K562 (cell line): ENCODE data around the gene IL5. TPM values are rescaled to one million over a fixed set of nuclear protein-coding genes. Genes with fewer than 3 reads are reported as not detected.
A peak's percentile ranks its signal among the peaks of the same experiment; 100 is the strongest.

Source experiments
- ARID4B ChIP-seq: sonication (generic); formaldehyde crosslinking; IDR thresholded peaks from 2 replicates; pipeline ENCODE4 v1.8.0; 2022; ENCODE audit warnings: mild to moderate bottlenecking, missing genetic modification reagents
- ARNT ChIP-seq, 2 experiments: fragments of 450-650 bp; IDR thresholded peaks; 2 replicates each; pipeline ENCODE4 v1.6.1; 2016; ENCODE audit warnings: mild to moderate bottlenecking in 1 of 2
- BCLAF1 ChIP-seq, 2 experiments: fragments of 450-650 bp in 1 of 2; IDR thresholded peaks; 2 replicates each; pipeline ENCODE4 v1.6.1; 2011 to 2017; ENCODE audit warnings: low read depth in 2 of 2, antibody characterized with exemption in 1 of 2, borderline replicate concordance in 1 of 2, low read length in 1 of 2, mild to moderate bottlenecking in 1 of 2, mixed read lengths in 1 of 2; ENCODE audit not compliant: control insufficient read depth in 1 of 2
- FOXK2 ChIP-seq, 2 experiments: fragments of 450-650 bp; IDR thresholded peaks in 1 of 2; conservative IDR thresholded peaks in 1 of 2; 2 replicates each; pipeline ENCODE4 v1.6.1; 2016; ENCODE audit warnings: low read depth in 2 of 2, mild to moderate bottlenecking in 1 of 2
- RAD21 ChIP-seq, 2 experiments: fragments of 250-450 bp in 1 of 2; fragments of 450-650 bp in 1 of 2; sonication (Bioruptor Pico) in 1 of 2; formaldehyde crosslinking in 1 of 2; IDR thresholded peaks in 1 of 2; conservative IDR thresholded peaks in 1 of 2; 2 replicates each; pipeline versions ENCODE4 v1.4.0 to v1.8.0; 2020 to 2022; ENCODE audit warnings: mild to moderate bottlenecking in 2 of 2, moderate library complexity in 1 of 2
- SRSF9 ChIP-seq: fragments of 200-400 bp; formaldehyde crosslinking; IDR thresholded peaks from 2 replicates; pipeline ENCODE4 v1.6.1; 2017; ENCODE audit warnings: low read depth, low read length, borderline replicate concordance
- STAG1 ChIP-seq: sonication (generic); formaldehyde crosslinking; IDR thresholded peaks from 2 replicates; pipeline ENCODE4 v1.5.0; 2020; ENCODE audit warnings: missing genetic modification reagents, borderline replicate concordance
- YY1 ChIP-seq, 3 experiments: IDR thresholded peaks; 2 replicates each; pipeline ENCODE4 v1.6.1; 2011; ENCODE audit warnings: low read length in 2 of 3, mild to moderate bottlenecking in 2 of 3, moderate library complexity in 2 of 3, borderline replicate concordance in 1 of 3, control low read depth in 1 of 3, low read depth in 1 of 3; ENCODE audit not compliant: insufficient read depth in 3 of 3, insufficient replicate concordance in 2 of 3, control insufficient read depth in 1 of 3, insufficient read length in 1 of 3; ENCODE audit errors: extremely low read depth in 1 of 3
- ZNF124 ChIP-seq: sonication (generic); formaldehyde crosslinking; IDR thresholded peaks from 2 replicates; pipeline ENCODE4 v1.8.1; 2022; ENCODE audit warnings: missing genetic modification reagents
- ZNF592 ChIP-seq: fragments of 450-650 bp; IDR thresholded peaks from 2 replicates; pipeline ENCODE4 v1.6.1; 2017; ENCODE audit warnings: antibody characterized with exemption, mild to moderate bottlenecking
- polyA plus RNA-seq, 8 experiments: library from polyadenylated mRNA; depleted of rRNA in 4 of 8; stranded (reverse) in 5 of 8; unstranded in 3 of 8; fragments of >200 nt; fragmentation: Nextera tagmentation in 2 of 8; fragmentation: Illumina TruSeq in 1 of 8; extraction: Ambion mirVana in 2 of 8; extraction: Trizol in 1 of 8; gene quantifications; 2 replicates each; pipeline versions ENCODE4 v1.2.1 to v1.2.3, GENCODE V29; 2011 to 2014; ENCODE audit warnings: inconsistent platforms in 1 of 8, missing spikeins in 1 of 8
- total RNA-seq, 7 experiments: library from RNA; depleted of rRNA in 6 of 7; stranded (reverse); fragments of >200 nt in 6 of 7; fragmentation: Illumina TruSeq in 2 of 7; extraction: Trizol in 2 of 7; gene quantifications; 2 replicates each; pipeline versions ENCODE4 v1.2.1 to v1.2.3, GENCODE V29; 2011 to 2021; ENCODE audit warnings: low replicate concordance in 1 of 7

The IL5 gene
- total and polyA plus RNA-seq, 9 of the 15 experiments (the other 6 are each of a cell fraction or from before 2014, with no cell fraction given) = 0.44 TPM; not detected in 8

GRCh38 chr5:132506094-132506692 lies 37.1 kb downstream of the IL5 start (continued):
- TF ChIP-seq ZNF592 (0 out of 2 replicates have a peak, but pooled peaks have one; percentile 24), SRSF9 (no peak), STAG1 (peak; percentile 11; the same call in 1 of the 2 replicates), ARID4B (CRISPR knock-in tag) (no peak), FOXK2 (conservative IDR thresholded peaks at IDR 0.05 in 1 of 2, IDR thresholded peaks at IDR 0.05 in 1 of 2; ENCODE audit: low read depth in 2 of 2) (peak; percentile 38 to 59; a peak in 3 of 4 replicates), YY1 (IDR thresholded peaks at IDR 0.05; ENCODE audit: borderline replicate concordance in 1 of 3, control insufficient read depth in 1 of 3, extremely low read depth in 1 of 3, insufficient read depth in 3 of 3, insufficient read length in 1 of 3, insufficient replicate concordance in 2 of 3, low read depth in 1 of 3, low read length in 2 of 3) (no peak), ARNT (IDR thresholded peaks at IDR 0.05) (0 out of 4 replicates have a peak, but pooled peaks of 1 of the 2 experiments have one; percentile 35), BCLAF1 (IDR thresholded peaks at IDR 0.05; ENCODE audit: borderline replicate concordance in 1 of 2, control insufficient read depth in 1 of 2, low read depth in 2 of 2, low read length in 1 of 2) (no peak), RAD21 (CRISPR knock-in tag; conservative IDR thresholded peaks at IDR 0.05 in 1 of 2, IDR thresholded peaks at IDR 0.05 in 1 of 2) (peak; percentile 28 to 73; a peak in 2 of 4 replicates), ZNF124 (CRISPR knock-in tag) (no peak)
